Measurements from ENCODE around the gene PDSS2.

PDSS2 gene

GRCh38 chr6:107266563-107266962, 192.8 kb downstream of the PDSS2 start:
- Histone ChIP-seq H3K9me3 (ENCODE audit: insufficient read depth, low read length) (no peaks in the 10 kb centered on the region), H3K4me2 (ENCODE audit: low read length) (no peak overlapping the region), H3K36me3 (replicated peaks; ENCODE audit: low read depth, low read length) (no peaks in the 10 kb centered on the region), H3K4me1 (ENCODE audit: low read length) (no peaks in the 10 kb centered on the region), H2AFZ (ENCODE audit: low read depth, low read length) (no peak overlapping the region), H3K79me2 (ENCODE audit: low read length) (no peaks in the 10 kb centered on the region), H3K27me3 (ENCODE audit: low read depth, low read length) (no peaks in the 10 kb centered on the region), H3K27ac (ENCODE audit: low read length) (no peak overlapping the region), H4K20me1 (ENCODE audit: insufficient read depth, low read length) (no peaks in the 10 kb centered on the region), H3K9ac (ENCODE audit: low read length) (no peak overlapping the region), H3K4me3 (ENCODE audit: low read length) (no peak overlapping the region)
- TF ChIP-seq EZH2phosphoT487 (IDR thresholded peaks at IDR 0.05; ENCODE audit: low read depth) (no peak), CTCF (IDR thresholded peaks at IDR 0.05; ENCODE audit: low read depth, low read length) (no peak)

GRCh38 chr6:107264357-107264840, 195.0 kb downstream of the PDSS2 start:
- Histone ChIP-seq H2AFZ (ENCODE audit: low read depth, low read length) (no peak overlapping the region), H3K79me2 (ENCODE audit: low read length) (no peaks in the 10 kb centered on the region), H3K4me2 (ENCODE audit: low read length) (no peak overlapping the region), H3K4me3 (ENCODE audit: low read length) (no peak overlapping the region), H3K9ac (ENCODE audit: low read length) (no peak overlapping the region), H3K27ac (ENCODE audit: low read length) (no peak overlapping the region), H3K36me3 (replicated peaks; ENCODE audit: low read depth, low read length) (no peaks in the 10 kb centered on the region), H3K27me3 (ENCODE audit: low read depth, low read length) (no peaks in the 10 kb centered on the region), H3K4me1 (ENCODE audit: low read length) (no peaks in the 10 kb centered on the region), H4K20me1 (ENCODE audit: insufficient read depth, low read length) (no peaks in the 10 kb centered on the region), H3K9me3 (ENCODE audit: insufficient read depth, low read length) (no peaks in the 10 kb centered on the region)
- TF ChIP-seq EZH2phosphoT487 (IDR thresholded peaks at IDR 0.05; ENCODE audit: low read depth), result no peak
- TF ChIP-seq CTCF (IDR thresholded peaks at IDR 0.05; ENCODE audit: low read depth, low read length), result no peak

- Histone ChIP-seq H3K9ac (ENCODE audit: low read length) (no peak overlapping the region), H3K27ac (ENCODE audit: low read length) (no peak overlapping the region), H4K20me1 (ENCODE audit: insufficient read depth, low read length) (no peaks in the 10 kb centered on the region), H3K4me3 (ENCODE audit: low read length) (no peak overlapping the region), H2AFZ (ENCODE audit: low read depth, low read length) (no peak overlapping the region), H3K9me3 (ENCODE audit: insufficient read depth, low read length) (no peaks in the 10 kb centered on the region), H3K4me1 (ENCODE audit: low read length) (no peaks in the 10 kb centered on the region), H3K36me3 (replicated peaks; ENCODE audit: low read depth, low read length) (no peaks in the 10 kb centered on the region), H3K79me2 (ENCODE audit: low read length) (no peaks in the 10 kb centered on the region), H3K4me2 (ENCODE audit: low read length) (no peak overlapping the region), H3K27me3 (ENCODE audit: low read depth, low read length) (no peaks in the 10 kb centered on the region)
- TF ChIP-seq CTCF (IDR thresholded peaks at IDR 0.05; ENCODE audit: low read depth, low read length) (no peak), EZH2phosphoT487 (IDR thresholded peaks at IDR 0.05; ENCODE audit: low read depth) (no peak)
Measured at GRCh38 chr6:107259951-107260350, 199.4 kb downstream of the PDSS2 start.

- Histone ChIP-seq H3K27ac (ENCODE audit: low read length) (no peak overlapping the region), H4K20me1 (ENCODE audit: insufficient read depth, low read length) (no peaks in the 10 kb centered on the region), H3K9me3 (ENCODE audit: insufficient read depth, low read length) (no peaks in the 10 kb centered on the region), H3K4me2 (ENCODE audit: low read length) (no peak overlapping the region), H3K36me3 (replicated peaks; ENCODE audit: low read depth, low read length) (no peaks in the 10 kb centered on the region), H3K9ac (ENCODE audit: low read length) (no peak overlapping the region), H2AFZ (ENCODE audit: low read depth, low read length) (no peak overlapping the region), H3K27me3 (ENCODE audit: low read depth, low read length) (no peaks in the 10 kb centered on the region), H3K79me2 (ENCODE audit: low read length) (no peaks in the 10 kb centered on the region), H3K4me1 (ENCODE audit: low read length) (0 out of 2 replicates have a peak, but pooled peaks cover 6% of the 10 kb centered on the region), H3K4me3 (ENCODE audit: low read length) (no peak overlapping the region)
- TF ChIP-seq CTCF (IDR thresholded peaks at IDR 0.05; ENCODE audit: low read depth, low read length) (no peak), EZH2phosphoT487 (IDR thresholded peaks at IDR 0.05; ENCODE audit: low read depth) (no peak)
Measured at GRCh38 chr6:107248147-107248546, 211.2 kb downstream of the PDSS2 start.
